ENCODE measurements around the gene ZNF639.
"Not testable (repeated sequence)": the region's sequence is repeated elsewhere in the genome, so short reads cannot be mapped to it uniquely, and the experiment has no call there.

ZNF639 gene, protein sequence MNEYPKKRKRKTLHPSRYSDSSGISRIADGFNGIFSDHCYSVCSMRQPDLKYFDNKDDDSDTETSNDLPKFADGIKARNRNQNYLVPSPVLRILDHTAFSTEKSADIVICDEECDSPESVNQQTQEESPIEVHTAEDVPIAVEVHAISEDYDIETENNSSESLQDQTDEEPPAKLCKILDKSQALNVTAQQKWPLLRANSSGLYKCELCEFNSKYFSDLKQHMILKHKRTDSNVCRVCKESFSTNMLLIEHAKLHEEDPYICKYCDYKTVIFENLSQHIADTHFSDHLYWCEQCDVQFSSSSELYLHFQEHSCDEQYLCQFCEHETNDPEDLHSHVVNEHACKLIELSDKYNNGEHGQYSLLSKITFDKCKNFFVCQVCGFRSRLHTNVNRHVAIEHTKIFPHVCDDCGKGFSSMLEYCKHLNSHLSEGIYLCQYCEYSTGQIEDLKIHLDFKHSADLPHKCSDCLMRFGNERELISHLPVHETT

DNA sequence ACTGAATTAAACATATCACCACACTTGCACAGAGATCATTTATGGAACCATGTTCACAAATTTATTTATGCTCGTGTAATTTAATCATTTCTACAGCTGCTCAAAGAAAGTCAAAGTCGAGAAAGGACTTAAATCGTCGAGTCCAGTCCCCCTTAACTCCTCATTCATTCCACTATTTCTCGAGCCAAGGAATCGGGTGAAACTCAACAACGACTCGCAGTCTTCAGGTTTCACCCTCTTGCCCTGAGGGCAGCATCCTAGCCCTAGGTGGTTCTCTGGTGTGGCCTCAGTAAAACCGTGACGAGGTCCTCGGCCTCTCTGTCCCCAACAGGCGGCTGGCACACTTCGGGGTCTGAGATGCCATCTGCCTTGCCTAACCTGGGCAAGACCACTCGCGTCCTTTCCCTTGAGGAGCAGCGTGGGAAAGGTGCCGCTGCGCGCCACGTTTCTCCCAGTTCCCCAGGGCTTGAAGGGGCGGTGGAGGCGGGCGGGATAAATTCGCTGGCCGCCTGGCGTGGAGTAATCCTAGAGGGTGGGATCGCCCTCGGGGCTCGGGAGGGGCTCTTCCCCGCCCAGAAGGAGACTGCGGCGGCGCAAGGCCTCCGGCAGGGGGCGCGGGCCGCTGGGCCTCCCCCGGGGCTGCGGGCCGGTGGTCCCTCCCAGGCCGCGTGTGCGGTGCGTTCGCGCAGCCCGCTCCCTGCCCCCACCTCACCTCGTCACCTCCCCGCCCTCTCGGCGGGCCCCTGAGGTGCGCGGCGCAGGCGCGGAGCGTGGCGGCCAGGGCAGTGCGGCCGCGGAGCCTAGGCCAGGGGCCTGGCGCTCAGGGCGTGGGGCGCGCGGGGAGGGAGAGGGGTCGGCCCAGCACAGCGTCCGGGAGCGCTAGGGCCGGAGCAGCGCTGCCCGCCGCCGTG is at the start of gene ZNF639:
ZNF639 (plus strand) TSS at position 746 of the 911 bp plus-strand sequence. CDS start 5,263 bp downstream, outside the sequence.
- DNase-seq (ENCODE audit: low spot score): peak; percentile 87

DNA sequence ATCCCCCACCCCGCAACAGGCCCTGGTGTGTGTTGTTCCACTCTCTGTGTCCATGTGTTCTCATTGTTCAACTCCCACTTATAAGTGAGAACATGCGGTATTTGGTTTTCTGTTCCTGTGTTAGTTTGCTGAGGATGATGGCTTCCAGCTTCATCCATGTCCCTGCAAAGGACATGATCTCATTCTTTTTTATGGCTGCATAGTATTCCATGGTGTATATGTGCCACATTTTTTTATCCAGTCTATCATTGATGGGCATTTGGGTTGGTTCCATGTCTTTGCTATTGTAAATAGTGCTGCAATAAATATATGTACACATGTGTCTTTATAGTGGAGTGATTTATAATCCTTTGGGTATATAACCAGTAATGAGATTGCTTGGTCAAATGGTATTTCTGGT is 48.4 kb upstream of the ZNF639 start:
- not testable (repeated sequence) for DNase-seq (ENCODE audit: low spot score)

DNA sequence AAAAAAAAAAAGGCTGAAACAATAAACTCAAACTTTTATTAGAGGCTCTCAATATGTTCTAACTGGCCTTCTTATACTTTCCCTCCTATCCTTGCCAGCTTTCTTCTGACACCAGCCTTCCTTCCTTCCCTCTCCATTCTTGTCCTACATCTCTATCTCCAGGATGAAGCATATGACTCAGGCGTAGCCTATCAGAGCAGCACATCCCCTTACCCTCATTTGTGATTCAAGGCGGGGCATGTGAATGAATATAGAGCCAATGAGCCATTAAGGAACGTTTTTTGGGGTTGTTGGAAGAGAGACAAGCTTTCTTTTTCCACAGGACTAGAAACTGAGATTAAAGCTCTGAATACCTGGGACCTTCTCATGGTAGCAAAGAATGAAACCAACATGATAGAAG is 46.8 kb upstream of the ZNF639 start:
- no peak for DNase-seq (ENCODE audit: low spot score)

DNA sequence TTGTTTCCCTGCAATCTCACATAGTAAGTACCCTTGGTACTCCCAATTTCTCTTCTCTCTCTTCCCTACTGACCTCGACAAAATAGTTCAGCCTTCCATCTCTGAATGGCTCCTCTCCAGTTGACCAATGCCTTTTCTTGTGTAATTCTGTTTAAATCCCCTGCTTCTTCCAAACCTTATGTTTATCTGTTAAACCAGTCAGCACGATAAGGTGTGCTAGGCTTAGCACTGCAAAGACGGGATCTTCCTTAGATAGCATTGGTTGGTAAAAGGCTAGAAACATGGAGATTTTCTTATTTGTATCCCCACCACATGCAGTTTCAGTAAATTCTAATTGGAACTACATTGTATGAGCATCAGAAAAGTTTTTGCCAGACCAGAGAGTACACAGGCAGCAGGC is 46.1 kb upstream of the ZNF639 start:
- DNase-seq (ENCODE audit: low spot score): no peak

DNA sequence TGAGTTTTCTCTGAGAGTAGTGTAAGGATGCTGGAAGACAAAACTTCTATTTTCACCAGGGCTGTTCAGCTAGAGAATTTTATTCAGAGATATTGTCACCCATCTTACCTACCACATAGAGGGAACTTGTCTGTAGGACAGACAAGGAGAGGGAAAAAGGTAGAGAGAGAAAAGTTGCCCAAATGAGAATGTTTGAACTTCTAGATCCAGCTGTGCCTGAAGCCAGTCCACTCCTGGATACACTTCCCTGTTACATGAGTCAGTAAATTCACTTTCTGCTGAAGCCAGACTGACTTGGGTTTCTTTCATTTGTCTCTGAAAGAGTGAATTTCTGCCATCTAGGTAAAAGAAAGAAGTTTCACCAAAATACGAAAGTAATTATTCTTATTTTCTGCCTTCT is 44.7 kb upstream of the ZNF639 start:
- no peak for DNase-seq (ENCODE audit: low spot score)

DNA sequence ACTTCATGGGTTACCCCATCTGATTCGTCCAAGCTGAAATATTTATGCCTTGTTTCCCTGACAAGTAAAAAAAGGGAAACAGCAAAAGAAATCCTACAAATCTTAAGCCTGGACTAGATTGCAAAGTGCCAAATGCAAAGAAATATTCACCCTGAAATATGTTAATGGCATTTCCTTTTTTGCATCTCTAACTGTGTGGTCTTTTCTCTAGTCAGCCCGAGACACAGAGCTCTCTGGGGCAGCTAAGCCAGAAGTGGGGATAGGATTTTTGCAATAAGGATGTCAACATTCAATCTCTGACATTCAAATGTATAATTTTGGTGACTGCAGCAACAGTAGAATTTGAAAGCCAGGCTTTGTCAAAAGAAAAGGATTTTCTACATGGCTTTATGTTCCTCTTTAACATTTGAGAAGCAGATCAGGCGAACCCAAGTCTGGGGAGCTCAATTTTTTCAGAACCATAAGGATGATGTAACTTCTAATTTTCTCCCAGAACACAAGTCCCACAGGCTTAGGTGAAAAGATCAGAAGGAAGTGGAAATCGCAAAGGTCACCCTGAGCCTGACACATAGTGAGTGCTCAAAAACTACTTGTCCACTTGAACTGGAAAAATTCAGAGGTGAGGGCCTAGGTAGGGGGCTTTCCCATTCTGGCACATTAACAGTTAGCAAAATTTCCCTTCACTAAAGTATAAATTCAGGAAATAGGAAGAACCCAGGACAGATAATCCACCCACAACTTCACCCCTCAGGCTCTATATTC is 43.7 kb upstream of the ZNF639 start:
- no peak for DNase-seq (ENCODE audit: low spot score)

DNA sequence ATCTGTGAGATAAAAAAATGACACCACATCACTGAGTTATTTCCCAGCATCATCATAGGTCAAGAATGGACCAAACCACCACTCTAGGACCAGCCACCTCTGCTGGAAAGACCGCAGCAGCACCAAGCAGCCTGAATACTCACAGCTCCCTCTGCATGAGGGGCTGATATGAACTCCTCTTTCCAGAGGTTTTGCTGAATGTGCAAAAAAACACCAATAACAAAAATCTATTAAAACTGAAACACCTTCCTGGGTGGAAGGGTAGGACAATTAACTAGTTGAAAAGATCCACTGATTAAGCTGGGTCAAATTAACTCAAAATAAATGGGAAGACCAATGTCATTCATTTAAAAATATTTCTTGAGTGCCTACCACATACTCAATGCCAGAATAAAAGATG is 43.0 kb upstream of the ZNF639 start:
- DNase-seq (ENCODE audit: low spot score): no peak

DNA sequence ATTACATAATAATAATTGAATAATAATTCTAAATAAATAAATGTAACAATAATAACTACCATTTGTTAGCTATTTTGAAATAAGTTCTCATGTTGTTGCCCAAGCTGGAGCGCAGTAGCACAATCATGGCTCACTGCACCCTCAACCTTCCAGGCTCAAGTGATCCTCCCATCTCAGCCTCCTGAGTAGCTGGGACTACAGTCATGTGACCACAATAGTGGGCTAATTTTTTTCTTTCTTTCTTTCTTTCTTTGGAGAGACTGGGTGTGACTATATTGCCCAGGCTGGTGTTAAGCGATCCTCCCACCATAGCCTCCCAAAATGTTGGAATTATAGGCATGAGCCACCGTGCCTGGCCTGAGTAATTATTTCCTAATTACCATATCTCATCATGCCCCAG is 41.0 kb upstream of the ZNF639 start:
- no peak for DNase-seq (ENCODE audit: low spot score)

DNA sequence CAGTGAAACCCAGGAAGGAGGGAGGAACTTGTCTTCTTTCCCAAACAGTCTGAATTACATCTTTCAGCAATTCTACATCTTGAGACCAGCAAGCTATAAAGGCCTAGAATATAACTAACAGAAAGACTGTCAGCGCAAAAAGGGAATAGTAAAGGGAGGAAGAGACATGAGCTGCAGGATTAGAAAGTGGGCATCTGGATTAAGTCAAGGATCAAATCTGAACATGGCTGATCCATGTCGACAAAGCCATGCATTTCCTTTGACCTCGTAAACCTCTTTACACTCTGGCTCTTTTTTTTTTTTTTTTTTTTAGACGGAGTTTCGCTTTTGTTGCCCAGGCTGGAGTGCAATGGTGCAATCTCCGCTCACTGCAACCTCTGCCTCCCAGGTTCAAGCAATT is 36.5 kb upstream of the ZNF639 start:
- no peak for DNase-seq (ENCODE audit: low spot score)

DNA sequence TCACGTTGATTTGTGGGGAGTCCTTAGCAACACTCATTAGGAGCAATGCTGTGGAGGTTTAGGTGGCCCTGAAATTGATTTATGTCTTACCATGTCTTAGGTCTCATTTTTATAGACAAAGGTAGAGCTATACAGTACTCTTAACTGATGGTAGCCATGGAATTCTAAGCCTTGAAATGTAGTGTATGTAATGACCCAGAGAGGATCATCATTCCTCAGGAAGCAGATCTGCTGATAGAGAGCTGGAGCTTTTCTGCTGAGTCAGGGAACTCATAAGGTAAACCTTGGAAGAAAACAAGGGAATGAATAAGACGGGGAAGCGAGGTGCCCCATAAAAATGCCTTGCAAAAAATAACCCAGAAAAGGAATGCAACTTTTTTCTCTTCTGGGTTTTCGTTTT is 34.0 kb upstream of the ZNF639 start:
- no peak for DNase-seq (ENCODE audit: low spot score)

DNA sequence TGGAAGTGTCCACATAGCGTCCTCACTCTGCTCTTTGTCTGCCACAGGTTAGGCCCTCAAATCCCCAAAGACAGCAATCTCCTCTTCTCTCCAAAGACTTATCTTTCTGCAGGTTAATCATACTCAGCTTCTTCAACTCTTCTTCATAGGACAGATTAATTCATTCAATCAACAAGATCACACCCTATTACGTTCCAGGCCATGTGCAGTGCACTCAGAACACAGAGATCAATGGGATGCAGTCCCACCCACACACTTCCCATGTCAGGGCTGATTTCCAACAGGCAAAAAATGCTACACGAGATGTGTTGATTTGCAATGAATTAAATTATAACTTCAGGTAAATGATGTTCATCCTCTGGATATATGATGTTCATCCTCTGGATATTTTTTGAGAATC is 33.5 kb upstream of the ZNF639 start:
- DNase-seq (ENCODE audit: low spot score): no peak

DNA sequence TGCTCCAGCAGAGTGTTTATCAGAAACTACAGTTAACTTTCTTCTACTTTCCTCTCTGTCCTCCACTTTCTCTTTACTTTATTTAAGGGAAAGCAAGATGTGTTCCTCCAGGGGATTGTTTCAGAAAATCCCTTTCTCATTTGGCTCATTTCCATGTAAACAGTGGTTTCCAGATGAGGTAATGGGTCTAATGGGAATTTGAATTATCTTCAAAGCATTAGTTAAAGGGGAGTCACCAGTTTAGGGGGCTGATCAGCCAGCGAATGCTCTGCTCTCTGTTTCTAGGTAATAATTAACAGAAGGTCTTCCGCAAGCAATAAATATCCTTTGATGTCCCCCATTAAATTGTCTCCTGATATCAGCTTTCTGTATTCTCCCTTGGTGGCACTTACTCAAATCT is 30.4 kb upstream of the ZNF639 start:
- DNase-seq (ENCODE audit: low spot score): peak; percentile 80

DNA sequence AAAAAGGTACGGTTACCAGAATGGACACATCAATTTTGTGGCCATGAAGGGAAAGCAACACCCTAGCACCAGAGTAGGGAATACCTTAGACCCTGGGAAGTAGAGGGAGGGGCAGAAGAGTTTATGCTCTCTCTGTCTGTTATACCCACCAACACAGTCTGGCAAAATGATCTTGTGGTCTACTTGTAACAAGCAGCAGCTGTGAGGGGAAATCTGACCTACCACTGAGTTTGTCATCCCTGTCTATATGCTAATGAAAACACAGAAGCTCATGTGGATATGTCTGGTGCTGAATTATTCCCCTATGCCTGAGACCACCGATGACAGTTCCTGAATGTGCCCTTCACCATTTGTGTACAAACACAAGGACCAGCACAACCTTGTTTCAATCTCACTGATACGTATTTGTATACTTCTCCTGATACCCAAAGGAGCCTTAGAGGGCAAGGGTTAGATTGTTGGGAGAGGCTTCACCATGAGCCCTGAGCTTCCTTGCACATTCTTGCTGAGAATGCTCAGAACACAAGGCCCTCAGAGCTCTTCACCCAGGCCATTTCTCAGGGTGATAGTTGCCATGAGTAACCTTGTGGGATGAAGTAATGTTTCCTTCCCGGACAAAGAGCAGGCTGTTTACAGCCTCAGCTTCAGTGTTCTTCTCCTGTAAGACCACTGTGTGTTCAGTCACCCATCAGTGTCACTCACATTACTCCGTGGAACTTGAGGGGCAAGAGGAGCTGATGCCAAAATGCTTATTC is 24.7 kb upstream of the ZNF639 start:
- no peak for DNase-seq (ENCODE audit: low spot score)

DNA sequence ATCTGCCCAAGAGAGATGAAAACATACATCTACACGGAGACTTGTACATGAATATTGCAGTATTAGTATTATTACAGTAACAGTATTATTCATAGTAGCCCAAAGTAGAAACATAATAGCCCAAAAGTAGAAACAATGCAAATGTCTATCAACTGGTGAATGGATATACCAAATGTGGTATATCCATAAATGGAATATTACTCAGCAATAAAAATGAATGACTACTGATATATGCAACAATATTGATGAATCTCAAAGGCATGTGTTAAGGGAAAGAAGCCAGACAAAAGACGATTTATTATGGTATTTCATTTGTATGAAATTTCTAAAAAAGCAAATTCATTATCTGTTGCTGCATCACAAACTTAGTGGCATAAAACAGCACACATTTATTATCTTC is 23.5 kb upstream of the ZNF639 start:
- no peak for DNase-seq (ENCODE audit: low spot score)

DNA sequence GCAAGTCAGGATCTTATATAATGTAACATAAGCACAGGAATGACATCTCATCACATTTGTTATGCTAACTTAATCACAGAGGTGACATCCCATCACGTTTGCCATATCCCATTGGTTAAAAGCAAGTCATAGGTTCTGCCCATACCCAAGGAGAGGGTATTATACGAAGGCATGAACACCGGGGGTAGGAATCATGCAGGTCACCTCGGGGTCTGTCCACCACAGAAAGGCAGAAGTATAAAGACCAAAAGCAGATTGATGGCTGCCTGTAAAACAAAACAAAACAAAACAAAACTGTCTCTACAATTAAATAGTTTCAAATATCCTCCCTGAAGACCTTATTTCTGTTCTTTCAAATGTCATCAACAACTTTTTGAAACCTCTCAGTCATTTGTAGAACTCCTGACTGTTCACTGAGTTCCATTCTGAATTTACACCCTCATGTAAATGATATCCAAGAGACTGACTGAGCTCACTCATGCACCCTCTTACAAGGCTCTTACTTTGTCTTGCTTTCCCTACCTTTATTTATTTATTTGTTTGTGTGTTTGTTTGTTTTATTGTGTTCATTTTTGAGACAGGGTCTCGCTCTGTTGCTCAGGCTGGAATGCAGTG is 22.7 kb upstream of the ZNF639 start:
- no peak for DNase-seq (ENCODE audit: low spot score)

DNA sequence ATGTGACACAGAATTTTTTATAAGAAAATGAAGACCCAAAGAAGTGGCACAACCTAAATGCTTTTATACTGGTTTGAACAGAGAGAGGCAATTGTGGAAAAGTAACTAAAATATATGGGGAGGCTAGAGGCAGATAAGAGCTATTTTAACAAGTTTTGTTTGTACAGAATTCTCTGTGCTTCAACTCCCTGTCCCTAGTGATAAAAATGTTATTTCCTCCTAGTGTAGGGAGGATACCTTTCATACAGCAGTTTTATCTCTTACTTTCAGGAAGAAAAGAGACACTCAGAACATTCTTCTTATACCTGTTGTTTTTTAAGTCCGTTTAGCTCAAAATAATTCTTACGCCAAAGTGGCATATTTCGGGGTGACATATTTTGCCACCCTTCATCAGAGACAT is 21.2 kb upstream of the ZNF639 start:
- DNase-seq (ENCODE audit: low spot score): no peak

DNA sequence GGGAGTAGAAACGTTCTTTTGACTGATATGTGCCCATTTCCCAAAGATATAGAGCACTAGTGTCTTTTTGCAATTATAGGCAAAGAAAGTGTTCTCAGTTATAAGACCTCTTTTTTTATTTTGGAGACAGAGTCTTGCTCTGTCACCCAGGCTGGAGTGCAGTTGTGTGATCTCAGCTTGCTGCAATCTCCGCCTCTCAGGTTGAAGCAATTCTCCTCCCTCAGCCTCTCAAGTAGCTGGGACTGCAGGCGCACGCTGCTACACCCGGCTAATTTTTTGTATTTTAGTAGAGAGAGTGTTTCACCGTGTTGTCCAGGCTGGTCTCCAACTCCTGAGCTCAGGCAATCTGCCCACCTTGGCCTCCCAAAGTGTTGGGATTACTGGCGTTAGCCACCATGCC is 20.7 kb upstream of the ZNF639 start:
- DNase-seq (ENCODE audit: low spot score): no peak

DNA sequence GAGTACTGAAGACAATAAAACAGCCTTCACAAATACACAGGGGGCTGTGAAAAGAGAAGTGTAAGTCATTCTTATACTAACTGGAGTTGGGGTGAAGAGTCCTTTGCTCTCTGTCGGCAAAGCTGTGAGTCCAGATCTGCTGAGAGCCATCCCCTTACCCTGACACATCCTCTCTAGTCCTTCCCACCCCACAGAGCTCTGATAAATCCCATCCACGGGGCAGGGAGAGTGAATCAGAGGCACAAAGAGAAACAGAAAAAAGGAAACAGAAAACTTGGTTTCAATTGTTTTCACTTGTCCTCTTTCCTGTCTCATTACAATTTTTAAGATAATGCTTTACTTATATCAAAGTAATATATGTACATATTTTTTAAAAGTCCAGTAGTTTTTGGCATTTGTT is 18.2 kb upstream of the ZNF639 start:
- DNase-seq (ENCODE audit: low spot score): no peak

DNA sequence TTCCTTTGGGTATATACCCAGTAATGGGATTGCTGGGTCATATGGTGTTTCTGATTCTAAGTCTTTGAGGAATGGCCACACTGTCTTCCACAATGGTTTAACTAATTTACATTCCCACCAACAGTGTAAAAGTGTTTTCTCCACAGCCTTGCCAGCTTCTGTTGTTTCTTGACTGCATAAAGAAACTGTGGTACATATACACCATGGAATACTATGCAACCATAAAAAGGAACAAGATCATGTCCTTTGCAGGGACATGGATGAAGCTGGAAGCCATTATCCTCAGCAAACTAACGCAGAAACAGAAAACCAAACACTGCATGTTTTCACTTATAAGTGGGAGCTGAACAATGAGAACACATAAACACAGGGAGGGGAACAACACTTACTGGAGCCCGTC is 15.5 kb upstream of the ZNF639 start:
- DNase-seq (ENCODE audit: low spot score): not testable (repeated sequence)

DNA sequence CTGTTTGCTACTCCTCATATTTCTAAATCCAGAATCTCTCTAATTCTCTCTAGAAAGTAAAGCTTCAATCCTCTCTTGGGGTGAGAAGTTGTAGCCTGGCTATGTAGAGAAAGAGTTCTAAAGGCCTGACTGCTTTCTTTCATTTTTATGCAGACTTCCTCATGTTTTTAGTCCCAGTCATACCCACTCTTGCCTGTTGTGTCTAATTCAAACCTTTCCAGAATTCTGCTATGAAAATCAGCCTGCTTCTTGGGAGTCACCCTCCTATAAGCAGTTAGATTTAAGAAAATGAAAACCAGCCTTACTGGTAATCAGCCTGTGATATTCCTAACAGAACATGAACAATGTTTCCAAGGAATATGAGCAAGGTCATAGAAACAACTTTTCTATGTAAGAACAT is 14.8 kb upstream of the ZNF639 start:
- DNase-seq (ENCODE audit: low spot score): no peak
